GM12864 (cell line): Measurements from ENCODE around the gene LRRC14B.

Experiments used
- DNase-seq: peaks from one replicate; pipeline ENCODE4 v3.0.0-alpha.2; 2011; ENCODE audit warnings: low read depth
- H3K4me3 ChIP-seq: 2 replicates; pipeline ENCODE4 v1.5.1; 2011; ENCODE audit warnings: mild to moderate bottlenecking, low read depth, low read length, control low read depth
- CTCF ChIP-seq: IDR thresholded peaks from 2 replicates; pipeline ENCODE4 v1.5.1; 2011; ENCODE audit warnings: low read depth, mild to moderate bottlenecking, moderate library complexity, low read length, control low read depth, inconsistent platforms; ENCODE audit errors: missing control alignments

LRRC14B gene

GRCh38 chr5:204001-204400 is 12.7 kb downstream of the LRRC14B start:
- no peak for TF ChIP-seq CTCF
- no peak for DNase-seq
- no peak overlapping the region for H3K4me3 ChIP-seq

- DNase-seq, result no peak
- TF ChIP-seq CTCF, result no peak
- H3K4me3 ChIP-seq, result no peak overlapping the region
These were observed 13.2 kb downstream of the LRRC14B start for GRCh38 chr5:204462-204861.

GRCh38 chr5:204966-205670 is 13.8 kb downstream of the LRRC14B start:
- no peak for DNase-seq

GRCh38 chr5:206406-206805 is 15.1 kb downstream of the LRRC14B start:
- TF ChIP-seq CTCF, result no peak
- DNase-seq, result no peak
- H3K4me3 ChIP-seq, result no peak overlapping the region

More at GRCh38 chr5:204966-205670, 13.8 kb downstream of the LRRC14B start:
- H3K4me3 ChIP-seq, result no peak overlapping the region
- TF ChIP-seq CTCF, result no peak

DNA sequence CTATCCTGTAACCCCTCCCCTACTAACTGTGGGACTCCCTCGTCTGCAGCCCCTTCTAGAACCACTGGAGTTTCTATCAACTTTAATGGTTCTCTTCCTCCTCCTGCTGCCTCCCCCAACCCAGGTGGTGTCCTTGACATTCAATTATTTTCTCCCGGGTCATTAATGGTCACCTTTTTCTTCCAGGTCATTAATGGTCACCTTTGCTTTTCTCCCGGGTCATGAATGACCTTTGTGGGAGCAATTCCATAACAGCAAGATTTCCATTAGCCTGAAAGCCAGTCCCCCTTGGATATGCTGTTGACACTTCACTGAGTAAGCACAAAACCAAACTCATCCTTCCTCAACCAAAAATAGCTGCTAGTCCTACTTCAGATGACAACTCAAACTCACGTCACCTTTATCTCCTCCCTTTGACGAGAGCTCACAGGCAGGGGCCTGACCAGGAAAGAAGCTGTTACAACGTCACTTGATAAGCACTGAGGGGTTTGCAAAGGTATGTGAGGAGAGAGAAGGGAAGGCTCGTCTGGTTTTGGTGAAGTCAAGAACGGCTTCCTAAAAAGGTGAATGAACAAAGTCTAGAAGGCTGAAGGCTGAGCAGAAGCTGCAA is 15.7 kb downstream of the LRRC14B start:
- H3K4me3 ChIP-seq, result no peak overlapping the region
- TF ChIP-seq CTCF, result no peak
- DNase-seq, result no peak

DNA sequence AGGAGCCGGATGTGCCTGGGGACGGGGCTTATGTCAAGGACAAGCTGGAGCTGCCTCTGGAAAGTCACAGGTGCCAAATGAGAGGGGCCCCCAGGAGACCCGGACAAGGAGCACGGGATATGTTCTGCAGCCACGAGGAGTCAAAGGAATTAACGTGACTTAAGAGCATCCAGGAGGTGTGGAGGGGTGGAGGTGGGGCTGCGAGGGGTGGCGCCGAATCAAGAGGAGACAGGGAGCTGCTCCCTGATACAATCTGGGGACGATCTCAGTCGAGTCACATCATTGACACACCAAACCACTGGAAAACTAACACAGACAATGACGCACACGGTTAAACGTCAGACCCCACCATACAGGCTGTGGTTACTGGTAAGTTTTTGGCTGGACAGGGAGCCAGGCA is 16.3 kb downstream of the LRRC14B start:
- TF ChIP-seq CTCF, result no peak
- no peak overlapping the region for H3K4me3 ChIP-seq
- DNase-seq, result no peak
